Retinal pigment epithelial cell (primary cell): Measurements from ENCODE around the gene DAPK1.
"Not testable (repeated sequence)": the region's sequence is repeated elsewhere in the genome, so short reads cannot be mapped to it uniquely, and the experiment has no call there.

Experiments used
- DNase-seq: peaks from one replicate; pipeline ENCODE4 v3.0.0-alpha.2; 2010; ENCODE audit warnings: low read depth
- H3K4me3 ChIP-seq: 2 replicates; pipeline ENCODE4 v1.5.1; 2011; ENCODE audit warnings: mild to moderate bottlenecking, low read length, control low read depth, moderate library complexity
- CTCF ChIP-seq: conservative IDR thresholded peaks from 2 replicates; pipeline ENCODE4 v1.5.1; 2011; ENCODE audit warnings: low read depth, low read length, control low read depth, inconsistent platforms

The DAPK1 gene

GRCh38 chr9:87548159-87548558 is 50.5 kb downstream of the DAPK1 start:
- no peak for DNase-seq
- TF ChIP-seq CTCF: no peak
- no peak overlapping the region for H3K4me3 ChIP-seq

- DNase-seq, H3K4me3 ChIP-seq: not testable (repeated sequence)
Observed at GRCh38 chr9:87549088-87549487, 51.4 kb downstream of the DAPK1 start.

- H3K4me3 ChIP-seq: no peak overlapping the region
- DNase-seq: no peak
- TF ChIP-seq CTCF: no peak
Observed at GRCh38 chr9:87549791-87550190, 52.1 kb downstream of the DAPK1 start.

GRCh38 chr9:87550253-87550954 is 52.7 kb downstream of the DAPK1 start:
- no peak for DNase-seq
- H3K4me3 ChIP-seq: no peak overlapping the region
- TF ChIP-seq CTCF: no peak

GRCh38 chr9:87551772-87552217 is 54.1 kb downstream of the DAPK1 start:
- DNase-seq: no peak
- H3K4me3 ChIP-seq: no peak overlapping the region
- no peak for TF ChIP-seq CTCF

GRCh38 chr9:87554171-87554910 is 56.7 kb downstream of the DAPK1 start:
- no peak for TF ChIP-seq CTCF
- DNase-seq: no peak
- H3K4me3 ChIP-seq: no peak overlapping the region

GRCh38 chr9:87554976-87555375 is 57.3 kb downstream of the DAPK1 start:
- H3K4me3 ChIP-seq: no peak overlapping the region
- TF ChIP-seq CTCF: no peak
- no peak for DNase-seq
